Activated T-cell treated with anti-CD3 and anti-CD28 coated beads, Interleukin-2, amount 50 U/mL, for 24 hours (primary cell): ENCODE measurements around the gene NPRL2.
"Not testable (repeated sequence)": the region's sequence is repeated elsewhere in the genome, so short reads cannot be mapped to it uniquely, and the experiment has no call there.

Experiments
- DNase-seq: peaks from one replicate; pipeline ENCODE4 v3.0.0-alpha.2; 2020
- H3K27ac Mint-ChIP-seq: 2 replicates; pipeline ENCODE4 v1.8.0; 2020; ENCODE audit warnings: mild to moderate bottlenecking, mixed read lengths
- H3K27me3 Mint-ChIP-seq: 2 replicates; pipeline ENCODE4 v1.8.0; 2020; ENCODE audit warnings: mixed read lengths
- H3K36me3 Mint-ChIP-seq: 2 replicates; pipeline ENCODE4 v1.8.0; 2020; ENCODE audit warnings: low read depth, mixed read lengths
- H3K4me1 Mint-ChIP-seq: 2 replicates; pipeline ENCODE4 v1.8.0; 2020; ENCODE audit warnings: low read depth, mixed read lengths
- H3K4me3 Mint-ChIP-seq: 2 replicates; pipeline ENCODE4 v1.8.0; 2020; ENCODE audit warnings: mild to moderate bottlenecking, moderate library complexity, mixed read lengths
- H3K9me3 Mint-ChIP-seq: 2 replicates; pipeline ENCODE4 v1.8.0; 2020; ENCODE audit warnings: mixed read lengths

The NPRL2 gene

GRCh38 chr3:50321336-50322114 lies 29.1 kb downstream of the NPRL2 start:
- H3K9me3 Mint-ChIP-seq: no peaks in the 10 kb centered on the region
- H3K4me3 Mint-ChIP-seq: peak overlapping the region; percentile 83
- peak; percentile 94 for DNase-seq
- H3K36me3 Mint-ChIP-seq: peaks cover 59% of the 10 kb centered on the region
- peak overlapping the region; percentile 98 for H3K27ac Mint-ChIP-seq
- H3K27me3 Mint-ChIP-seq: no peaks in the 10 kb centered on the region
- peaks cover 50% of the 10 kb centered on the region for H3K4me1 Mint-ChIP-seq

GRCh38 chr3:50320853-50321335 lies 29.7 kb downstream of the NPRL2 start:
- Mint-ChIP-seq H3K27ac (peak overlapping the region; percentile 87), H3K9me3 (no peaks in the 10 kb centered on the region), H3K4me1 (peaks cover 50% of the 10 kb centered on the region), H3K4me3 (peak overlapping the region; percentile 88), H3K36me3 (peaks cover 57% of the 10 kb centered on the region), H3K27me3 (no peaks in the 10 kb centered on the region)
- DNase-seq: no peak

GRCh38 chr3:50319894-50320625 lies 30.5 kb downstream of the NPRL2 start:
- Mint-ChIP-seq H3K27ac (peak overlapping the region; percentile 57), H3K4me3 (peak overlapping the region; percentile 88), H3K27me3 (no peaks in the 10 kb centered on the region), H3K36me3 (peaks cover 49% of the 10 kb centered on the region), H3K4me1 (peaks cover 53% of the 10 kb centered on the region), H3K9me3 (no peaks in the 10 kb centered on the region)
- no peak for DNase-seq

GRCh38 chr3:50319181-50319893 lies 31.2 kb downstream of the NPRL2 start:
- no peak overlapping the region for H3K4me3 Mint-ChIP-seq
- H3K36me3 Mint-ChIP-seq: peaks cover 42% of the 10 kb centered on the region
- DNase-seq: no peak
- H3K9me3 Mint-ChIP-seq: no peaks in the 10 kb centered on the region
- peaks cover 48% of the 10 kb centered on the region for H3K4me1 Mint-ChIP-seq
- no peaks in the 10 kb centered on the region for H3K27me3 Mint-ChIP-seq
- H3K27ac Mint-ChIP-seq: no peak overlapping the region

GRCh38 chr3:50318615-50319014 lies 32.0 kb downstream of the NPRL2 start:
- no peak for DNase-seq
- H3K9me3 Mint-ChIP-seq: no peaks in the 10 kb centered on the region
- H3K4me1 Mint-ChIP-seq: peaks cover 48% of the 10 kb centered on the region
- peaks cover 35% of the 10 kb centered on the region for H3K36me3 Mint-ChIP-seq
- no peak overlapping the region for H3K4me3 Mint-ChIP-seq
- H3K27ac Mint-ChIP-seq: peak overlapping the region; percentile 22
- H3K27me3 Mint-ChIP-seq: no peaks in the 10 kb centered on the region

- peaks cover 34% of the 10 kb centered on the region for H3K36me3 Mint-ChIP-seq
- no peaks in the 10 kb centered on the region for H3K27me3 Mint-ChIP-seq
- H3K4me3 Mint-ChIP-seq: no peak overlapping the region
- no peak for DNase-seq
- H3K9me3 Mint-ChIP-seq: no peaks in the 10 kb centered on the region
- no peak overlapping the region for H3K27ac Mint-ChIP-seq
- peaks cover 48% of the 10 kb centered on the region for H3K4me1 Mint-ChIP-seq
Measured at GRCh38 chr3:50318163-50318562, 32.4 kb downstream of the NPRL2 start.

- Mint-ChIP-seq H3K36me3 (peaks cover 34% of the 10 kb centered on the region), H3K27ac (no peak overlapping the region), H3K4me1 (peaks cover 46% of the 10 kb centered on the region), H3K27me3 (no peaks in the 10 kb centered on the region), H3K4me3 (no peak overlapping the region), H3K9me3 (no peaks in the 10 kb centered on the region)
- no peak for DNase-seq
Measured at GRCh38 chr3:50317300-50317699, 33.3 kb downstream of the NPRL2 start.

- H3K4me3 Mint-ChIP-seq: no peak overlapping the region
- H3K27me3 Mint-ChIP-seq: no peaks in the 10 kb centered on the region
- H3K9me3 Mint-ChIP-seq: no peaks in the 10 kb centered on the region
- peak overlapping the region; percentile 80 for H3K27ac Mint-ChIP-seq
- H3K36me3 Mint-ChIP-seq: peaks cover 34% of the 10 kb centered on the region
- peak; percentile 74 for DNase-seq
- peaks cover 42% of the 10 kb centered on the region for H3K4me1 Mint-ChIP-seq
Measured at GRCh38 chr3:50316657-50317242, 33.8 kb downstream of the NPRL2 start.

- DNase-seq: no peak
- no peak overlapping the region for H3K27ac Mint-ChIP-seq
- H3K9me3 Mint-ChIP-seq: no peaks in the 10 kb centered on the region
- H3K27me3 Mint-ChIP-seq: no peaks in the 10 kb centered on the region
- no peak overlapping the region for H3K4me3 Mint-ChIP-seq
- peaks cover 30% of the 10 kb centered on the region for H3K36me3 Mint-ChIP-seq
- peaks cover 33% of the 10 kb centered on the region for H3K4me1 Mint-ChIP-seq
Measured at GRCh38 chr3:50314816-50315215, 35.8 kb downstream of the NPRL2 start.

GRCh38 chr3:50314342-50314741 lies 36.2 kb downstream of the NPRL2 start:
- Mint-ChIP-seq H3K36me3 (peaks cover 30% of the 10 kb centered on the region), H3K27ac (no peak overlapping the region), H3K4me3 (no peak overlapping the region), H3K27me3 (no peaks in the 10 kb centered on the region), H3K4me1 (peaks cover 28% of the 10 kb centered on the region), H3K9me3 (no peaks in the 10 kb centered on the region)
- no peak for DNase-seq

GRCh38 chr3:50312041-50312440 lies 38.5 kb downstream of the NPRL2 start:
- not testable (repeated sequence) for DNase-seq, H3K27ac Mint-ChIP-seq, H3K9me3 Mint-ChIP-seq, H3K4me3 Mint-ChIP-seq, H3K27me3 Mint-ChIP-seq
- H3K36me3 Mint-ChIP-seq: peaks cover 18% of the 10 kb centered on the region
- peaks cover 13% of the 10 kb centered on the region for H3K4me1 Mint-ChIP-seq

GRCh38 chr3:50304601-50305000 lies 46.0 kb downstream of the NPRL2 start:
- Mint-ChIP-seq H3K36me3 (peaks cover 9% of the 10 kb centered on the region), H3K4me1 (peaks cover 21% of the 10 kb centered on the region), H3K9me3 (no peaks in the 10 kb centered on the region), H3K27ac (peak overlapping the region; percentile 29), H3K4me3 (no peak overlapping the region), H3K27me3 (no peaks in the 10 kb centered on the region)
- no peak for DNase-seq

GRCh38 chr3:50303013-50303815 lies 47.4 kb downstream of the NPRL2 start, which contains the start of gene HYAL1:
TSS of gene HYAL1 (minus strand) at chr3:50303574. CDS start at chr3:50302956, 618 bp downstream.
- peaks cover 25% of the 10 kb centered on the region for H3K4me1 Mint-ChIP-seq
- H3K36me3 Mint-ChIP-seq: peaks cover 7% of the 10 kb centered on the region
- no peaks in the 10 kb centered on the region for H3K9me3 Mint-ChIP-seq
- no peak for DNase-seq
- no peak within 1 kb of the TSS for H3K4me3 Mint-ChIP-seq
- no peak within 1 kb of the TSS for H3K27ac Mint-ChIP-seq
- H3K27me3 Mint-ChIP-seq: no peaks in the 10 kb centered on the region
